C4-2B (cell line): ENCODE data around the gene H2AZ1.

ENCODE experiments used
- H3K27ac ChIP-seq: fragments of 450-650 bp; 2 replicates; pipeline ENCODE4 v1.5.1; 2017
- ZFX ChIP-seq: fragments of 450-650 bp; IDR thresholded peaks from 2 replicates; pipeline ENCODE4 v1.6.1; 2017
- TF ChIP-seq, protein P1 (sequence below): fragments of 450-650 bp; conservative IDR thresholded peaks from 2 replicates; pipeline ENCODE4 v1.5.1; 2017; ENCODE audit warnings: mild to moderate bottlenecking

H2AZ1 gene

GRCh38 chr4:99950913-99951254, 809 bp upstream of the H2AZ1 start:
- TF ChIP-seq, protein P1, sequence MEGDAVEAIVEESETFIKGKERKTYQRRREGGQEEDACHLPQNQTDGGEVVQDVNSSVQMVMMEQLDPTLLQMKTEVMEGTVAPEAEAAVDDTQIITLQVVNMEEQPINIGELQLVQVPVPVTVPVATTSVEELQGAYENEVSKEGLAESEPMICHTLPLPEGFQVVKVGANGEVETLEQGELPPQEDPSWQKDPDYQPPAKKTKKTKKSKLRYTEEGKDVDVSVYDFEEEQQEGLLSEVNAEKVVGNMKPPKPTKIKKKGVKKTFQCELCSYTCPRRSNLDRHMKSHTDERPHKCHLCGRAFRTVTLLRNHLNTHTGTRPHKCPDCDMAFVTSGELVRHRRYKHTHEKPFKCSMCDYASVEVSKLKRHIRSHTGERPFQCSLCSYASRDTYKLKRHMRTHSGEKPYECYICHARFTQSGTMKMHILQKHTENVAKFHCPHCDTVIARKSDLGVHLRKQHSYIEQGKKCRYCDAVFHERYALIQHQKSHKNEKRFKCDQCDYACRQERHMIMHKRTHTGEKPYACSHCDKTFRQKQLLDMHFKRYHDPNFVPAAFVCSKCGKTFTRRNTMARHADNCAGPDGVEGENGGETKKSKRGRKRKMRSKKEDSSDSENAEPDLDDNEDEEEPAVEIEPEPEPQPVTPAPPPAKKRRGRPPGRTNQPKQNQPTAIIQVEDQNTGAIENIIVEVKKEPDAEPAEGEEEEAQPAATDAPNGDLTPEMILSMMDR, result no peak
- TF ChIP-seq ZFX, result no peak
- peak overlapping the region; percentile 93 for H3K27ac ChIP-seq

DNA sequence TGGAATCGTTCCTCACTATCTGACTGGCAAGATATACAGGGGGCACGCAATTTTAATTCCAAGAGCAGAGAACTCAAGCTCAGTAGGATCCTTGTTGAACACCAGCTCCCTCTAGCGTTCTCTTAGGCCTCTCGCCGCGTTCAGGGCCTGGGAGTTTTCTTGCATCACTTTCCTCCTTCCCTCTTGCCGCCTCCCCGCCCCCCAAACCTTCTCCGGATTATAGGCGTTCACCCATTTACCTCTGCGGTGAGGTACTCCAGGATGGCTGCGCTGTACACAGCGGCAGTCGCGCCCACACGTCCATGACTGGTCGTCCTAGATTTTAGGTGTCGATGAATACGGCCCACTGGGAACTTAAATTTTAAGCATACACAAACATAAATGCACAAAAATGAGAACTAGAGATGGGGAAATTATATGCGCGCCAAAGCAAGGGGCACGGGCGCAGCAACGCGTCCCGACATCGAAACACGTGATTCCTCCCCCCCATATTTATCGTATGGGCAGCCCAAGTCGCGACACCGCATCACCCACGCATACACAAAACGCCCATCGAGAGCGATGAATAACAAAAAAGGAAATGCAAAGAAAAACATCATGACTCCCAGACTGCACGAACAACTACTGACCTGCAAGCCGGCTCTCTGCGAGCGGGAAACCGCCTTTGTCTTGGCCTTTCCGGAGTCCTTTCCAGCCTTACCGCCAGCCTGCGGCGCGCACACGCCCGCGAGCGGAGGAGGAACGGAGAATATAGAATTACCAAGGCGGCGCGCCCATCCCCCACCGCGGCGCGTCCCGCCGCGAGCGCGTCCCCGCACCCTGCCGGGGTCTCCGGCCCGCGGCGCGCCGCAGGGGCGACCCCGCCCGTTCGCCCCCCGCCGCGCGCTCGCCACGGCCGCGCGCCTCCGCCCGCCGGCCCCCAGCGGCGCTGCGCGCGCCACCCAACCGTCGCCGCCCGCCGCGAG, 759 bp downstream of the H2AZ1 start:
- no peak for TF ChIP-seq ZFX
- TF ChIP-seq, protein P1, result peak; percentile 89
- H3K27ac ChIP-seq, result peak overlapping the region; percentile 93

GRCh38 chr4:99947608-99948007, 2.5 kb downstream of the H2AZ1 start:
- TF ChIP-seq, protein P1, result no peak
- TF ChIP-seq ZFX, result no peak
- H3K27ac ChIP-seq, result peak overlapping the region; percentile 85; the same call in 1 of the 2 replicates

GRCh38 chr4:99947190-99947578, 2.9 kb downstream of the H2AZ1 start:
- TF ChIP-seq ZFX, result no peak
- TF ChIP-seq, protein P1, result no peak
- peak overlapping the region; percentile 85 for H3K27ac ChIP-seq

- H3K27ac ChIP-seq, result peak within 1 kb of the TSS; percentile 85
- TF ChIP-seq, protein P1, result no peak; the same call in 1 of the 2 replicates
- TF ChIP-seq ZFX, result peak; percentile 60
These were observed 3.5 kb downstream of the H2AZ1 start, which contains the start of gene DNAJB14 for GRCh38 chr4:99946356-99947189. DNAJB14 (minus strand) TSS chr4:99946618; CDS start chr4:99946571, 47 bp downstream.

- TF ChIP-seq, protein P1, result no peak; the same call in 1 of the 2 replicates
- no peak for TF ChIP-seq ZFX
- peak overlapping the region; percentile 85 for H3K27ac ChIP-seq
These were observed 4.2 kb downstream of the H2AZ1 start for GRCh38 chr4:99945718-99946355.
